Measurements from ENCODE around the gene ZDHHC20. TPM values are rescaled to one million over a fixed set of nuclear protein-coding genes. Genes with fewer than 3 reads are reported as not detected.

ZDHHC20 gene
- total RNA-seq, 1 donor from 2014 or later, result 54.8 TPM

GRCh38 chr13:21450936-21451335 is 8.2 kb downstream of the ZDHHC20 start:
- no peak overlapping the region for H3K4me3 ChIP-seq (ENCODE audit: low read depth, low read length)
- no peak for FAIRE-seq
- TF ChIP-seq CTCF (IDR thresholded peaks at IDR 0.05; ENCODE audit: insufficient read depth, low read length, severe bottlenecking), result no peak
- no peaks in the 10 kb centered on the region for H3K27me3 ChIP-seq (ENCODE audit: control insufficient read depth, insufficient read depth, low read length)
- H3K36me3 ChIP-seq (ENCODE audit: control insufficient read depth, insufficient read depth, low read length), result no peaks in the 10 kb centered on the region
- DNase-seq (ENCODE audit: low read depth), result no peak

DNA sequence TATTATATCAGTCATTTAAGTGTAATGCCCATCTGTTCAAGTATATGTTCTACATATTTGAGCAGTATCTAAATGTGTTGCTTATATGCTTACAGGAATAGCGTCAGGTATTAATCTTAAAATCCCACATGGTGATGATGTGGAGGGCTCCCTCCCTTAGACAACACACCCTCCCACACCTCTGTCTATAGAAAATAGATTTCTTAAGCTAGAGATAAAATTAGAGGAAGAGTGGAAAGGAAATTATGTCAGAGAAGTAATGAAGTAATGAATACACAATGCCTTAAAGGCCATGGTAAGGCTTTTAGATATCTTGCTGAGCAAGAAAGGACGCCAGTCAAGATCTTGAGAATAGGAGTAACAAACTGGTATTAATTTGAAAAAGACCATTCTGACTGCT is 12.4 kb downstream of the ZDHHC20 start:
- TF ChIP-seq CTCF (IDR thresholded peaks at IDR 0.05; ENCODE audit: insufficient read depth, low read length, severe bottlenecking), result no peak
- DNase-seq (ENCODE audit: low read depth) (no peak), FAIRE-seq (no peak)
- no peak overlapping the region for H3K4me3 ChIP-seq (ENCODE audit: low read depth, low read length)
- no peaks in the 10 kb centered on the region for H3K27me3 ChIP-seq (ENCODE audit: control insufficient read depth, insufficient read depth, low read length)
- H3K36me3 ChIP-seq (ENCODE audit: control insufficient read depth, insufficient read depth, low read length), result no peaks in the 10 kb centered on the region

DNA sequence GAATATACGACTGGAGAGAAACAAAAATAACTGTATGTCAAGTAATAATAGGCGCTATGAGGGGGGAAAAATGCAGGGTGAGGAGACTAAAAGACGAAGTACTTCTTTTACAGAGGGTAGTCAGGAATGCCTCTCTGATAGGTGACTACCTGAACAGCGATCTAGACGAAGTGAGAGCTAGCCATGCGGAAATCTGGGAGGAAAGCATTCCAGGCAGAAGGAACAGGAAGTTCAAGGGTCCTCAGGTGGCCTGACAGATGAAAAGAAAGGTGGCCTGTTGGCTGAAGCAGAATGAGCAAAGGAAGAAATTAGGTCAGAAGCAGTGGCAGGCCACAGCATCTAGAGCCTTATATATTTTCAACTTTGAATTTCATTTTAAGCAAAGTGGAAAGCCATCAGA is 13.3 kb downstream of the ZDHHC20 start:
- no peak for DNase-seq (ENCODE audit: low read depth)
- no peaks in the 10 kb centered on the region for H3K27me3 ChIP-seq (ENCODE audit: control insufficient read depth, insufficient read depth, low read length)
- FAIRE-seq, result no peak
- no peaks in the 10 kb centered on the region for H3K36me3 ChIP-seq (ENCODE audit: control insufficient read depth, insufficient read depth, low read length)
- H3K4me3 ChIP-seq (ENCODE audit: low read depth, low read length), result no peak overlapping the region
- no peak for TF ChIP-seq CTCF (IDR thresholded peaks at IDR 0.05; ENCODE audit: insufficient read depth, low read length, severe bottlenecking)

GRCh38 chr13:21443171-21443570 is 15.9 kb downstream of the ZDHHC20 start:
- no peak for DNase-seq (ENCODE audit: low read depth)

DNA sequence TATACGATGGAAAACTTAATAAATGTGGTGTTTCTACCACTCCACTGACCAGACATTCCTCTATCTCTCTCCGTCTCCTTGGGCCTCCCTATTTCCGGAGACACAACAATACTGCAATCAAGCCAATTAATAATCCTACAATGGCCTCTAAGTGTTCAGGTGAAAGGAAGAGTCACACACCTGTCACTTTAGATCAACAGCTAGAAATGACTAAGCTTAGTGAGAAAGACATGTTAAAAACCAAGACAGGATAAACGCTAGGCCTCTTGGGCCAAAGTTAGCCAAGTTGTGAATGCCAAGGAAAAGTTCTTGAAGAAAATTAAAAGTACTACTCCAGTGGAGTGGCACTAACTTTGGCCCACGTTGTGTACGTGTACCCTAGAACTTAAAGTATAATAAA is 22.5 kb downstream of the ZDHHC20 start:
- Histone ChIP-seq H3K36me3 (ENCODE audit: control insufficient read depth, insufficient read depth, low read length) (no peaks in the 10 kb centered on the region), H3K4me3 (ENCODE audit: low read depth, low read length) (no peak overlapping the region), H3K27me3 (ENCODE audit: control insufficient read depth, insufficient read depth, low read length) (no peaks in the 10 kb centered on the region)
- DNase-seq (ENCODE audit: low read depth), result no peak
- no peak for FAIRE-seq
- TF ChIP-seq CTCF (IDR thresholded peaks at IDR 0.05; ENCODE audit: insufficient read depth, low read length, severe bottlenecking), result no peak

More at GRCh38 chr13:21443171-21443570, 15.9 kb downstream of the ZDHHC20 start:
- Histone ChIP-seq H3K4me3 (ENCODE audit: low read depth, low read length) (no peak overlapping the region), H3K27me3 (ENCODE audit: control insufficient read depth, insufficient read depth, low read length) (no peaks in the 10 kb centered on the region), H3K36me3 (ENCODE audit: control insufficient read depth, insufficient read depth, low read length) (no peaks in the 10 kb centered on the region)
- no peak for FAIRE-seq
- no peak for TF ChIP-seq CTCF (IDR thresholded peaks at IDR 0.05; ENCODE audit: insufficient read depth, low read length, severe bottlenecking)

DNA sequence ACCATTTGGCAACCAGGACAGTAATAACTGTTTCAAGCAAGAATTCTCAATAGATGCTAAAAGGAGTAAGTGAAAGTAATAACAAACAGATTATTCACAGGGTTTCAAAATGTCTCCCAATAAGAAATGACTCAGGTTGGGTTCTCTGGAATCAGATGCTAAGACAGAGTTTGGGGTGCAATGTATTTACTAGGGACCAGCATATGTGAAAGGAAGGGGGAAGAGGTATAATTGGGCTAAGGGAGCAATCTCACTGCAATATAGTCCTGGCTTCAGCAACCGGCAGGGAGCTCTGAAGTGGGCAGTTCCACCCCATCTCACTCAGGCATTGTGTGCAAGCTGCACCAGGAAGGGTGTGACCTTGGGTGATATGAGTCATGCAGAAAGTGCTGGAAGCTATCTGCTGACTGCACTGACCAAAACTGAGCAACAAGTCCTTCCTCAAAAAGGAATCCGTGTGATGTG is 23.4 kb downstream of the ZDHHC20 start:
- H3K27me3 ChIP-seq (ENCODE audit: control insufficient read depth, insufficient read depth, low read length), result no peaks in the 10 kb centered on the region
- FAIRE-seq (no peak), DNase-seq (ENCODE audit: low read depth) (peak; percentile 94)
- no peaks in the 10 kb centered on the region for H3K36me3 ChIP-seq (ENCODE audit: control insufficient read depth, insufficient read depth, low read length)
- TF ChIP-seq CTCF (IDR thresholded peaks at IDR 0.05; ENCODE audit: insufficient read depth, low read length, severe bottlenecking), result no peak
- no peak overlapping the region for H3K4me3 ChIP-seq (ENCODE audit: low read depth, low read length)

Measured in bronchial epithelial cell (primary cell).